HG03439 (cell line): Measurements from ENCODE around the gene RPL7A.
"Not testable (repeated sequence)": the region's sequence is repeated elsewhere in the genome, so short reads cannot be mapped to it uniquely, and the experiment has no call there.

Source experiments
- ATAC-seq: cut with Tn5 transposase; IDR thresholded peaks from one replicate; pipeline ENCODE4 v1.9.1; 2021; ENCODE audit warnings: mild to moderate bottlenecking, moderate library complexity; ENCODE audit not compliant: unreplicated experiment

Gene RPL7A

DNA sequence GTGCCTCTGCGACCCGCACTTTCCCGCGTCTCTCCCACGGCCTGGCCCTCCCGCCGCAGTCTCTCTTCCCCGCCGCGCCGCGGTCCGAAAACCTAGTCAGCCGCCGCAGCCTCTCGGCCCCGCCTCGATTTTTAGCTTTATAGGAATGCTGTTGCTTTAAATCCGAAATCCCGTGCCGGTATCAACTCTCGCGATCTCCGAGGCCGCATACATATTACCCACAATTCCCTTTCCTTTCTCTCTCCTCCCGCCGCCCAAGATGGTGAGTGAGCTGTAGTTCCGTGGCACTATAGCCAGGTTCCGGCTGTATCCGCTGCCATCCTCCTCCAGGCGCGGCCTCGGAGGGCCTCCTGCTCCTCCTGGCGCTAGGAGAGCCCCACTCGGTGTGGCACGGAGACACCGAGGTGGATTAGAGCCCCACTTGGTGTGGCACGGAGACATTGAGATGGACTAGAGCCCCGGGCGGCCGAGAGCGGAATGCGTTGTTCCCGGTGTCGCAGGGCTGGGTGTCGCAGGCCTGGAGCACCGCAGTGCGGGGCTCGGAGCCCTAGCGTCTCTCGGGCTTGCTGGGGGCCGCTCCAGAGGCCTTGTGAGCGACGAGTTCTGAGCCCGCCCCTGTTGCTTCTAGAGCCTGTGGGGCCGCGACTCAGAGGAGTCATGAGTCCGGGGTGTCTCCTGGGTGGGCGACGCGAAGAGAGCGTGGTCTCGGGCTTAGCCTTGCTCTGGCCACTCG is at the start of gene RPL7A, which contains the start of gene MED22:
Gene RPL7A (plus strand): TSS at position 234 of the 733 bp plus-strand sequence. CDS start 26 bp downstream, at position 260.
Gene MED22 (minus strand): TSS at position 147 of the 733 bp plus-strand sequence. CDS start 1,469 bp downstream, outside the sequence.
- peak; percentile 79 for ATAC-seq

DNA sequence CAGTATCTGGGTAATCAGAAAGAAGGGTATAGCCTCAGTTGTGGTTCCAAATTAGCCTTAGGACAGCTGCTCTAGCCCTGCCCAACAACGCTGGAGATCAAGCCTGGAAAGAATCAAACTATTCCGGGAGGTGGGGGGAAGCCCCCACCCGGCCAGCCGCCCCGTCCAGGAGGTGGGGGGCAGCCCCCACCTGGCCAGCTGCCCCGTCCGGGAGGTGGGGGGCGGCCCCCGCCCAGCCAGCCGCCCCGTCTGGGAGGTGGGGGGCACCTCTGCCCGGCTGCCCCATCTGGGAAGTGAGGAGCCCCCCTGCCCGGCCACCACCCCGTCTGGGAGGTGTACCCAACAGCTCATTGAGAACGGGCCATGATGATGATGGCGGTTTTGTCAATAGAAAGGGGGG is 48.0 kb upstream of the RPL7A start:
- not testable (repeated sequence) for ATAC-seq

DNA sequence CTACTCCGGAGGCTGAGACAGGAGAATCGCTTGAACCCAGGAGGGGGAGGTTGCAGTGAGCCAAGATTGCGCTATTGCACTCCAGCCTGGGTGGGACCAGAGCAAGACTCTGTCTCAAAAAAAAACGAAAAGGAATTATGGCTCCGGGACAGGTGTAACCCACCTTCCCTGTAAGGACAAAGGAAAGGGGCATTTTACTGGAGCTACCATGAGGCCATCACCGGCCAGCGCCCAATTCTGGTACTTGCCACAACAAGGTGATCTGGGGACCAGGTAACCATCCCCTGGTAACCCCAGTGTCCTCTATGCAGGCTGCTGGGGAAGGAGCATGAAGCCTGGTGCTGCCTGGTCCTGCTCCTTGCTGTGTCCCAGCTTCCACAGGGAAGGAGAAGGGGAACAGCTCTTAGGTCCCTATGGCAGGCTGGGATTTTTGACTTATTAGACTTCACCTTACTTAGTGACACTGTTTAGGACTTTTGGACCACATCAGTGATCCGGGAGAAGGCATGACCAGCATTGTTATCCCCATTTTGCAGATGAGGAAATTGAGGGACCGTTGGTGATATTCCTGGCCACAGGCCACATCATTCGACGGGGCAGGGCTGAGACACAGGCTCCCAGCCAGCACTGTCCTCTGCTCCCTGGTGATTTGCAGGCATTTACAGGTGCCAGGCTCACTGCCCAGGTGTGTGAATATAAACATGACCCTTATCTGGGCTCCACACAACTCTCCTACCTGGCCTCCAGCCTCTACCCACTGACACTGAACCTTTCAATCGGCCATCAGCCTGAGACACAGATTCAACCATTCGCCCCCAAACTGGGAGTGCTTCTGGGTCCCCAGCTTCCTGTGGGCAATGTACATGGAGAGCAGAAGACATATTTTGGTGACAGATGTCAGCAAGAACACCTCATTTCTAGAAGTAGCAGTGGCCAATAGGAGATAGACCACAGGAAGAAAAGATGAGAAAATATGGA is 46.5 kb upstream of the RPL7A start:
- ATAC-seq = no peak

- ATAC-seq = no peak
These were observed 44.5 kb upstream of the RPL7A start for GRCh38 chr9:133303266-133304157.

DNA sequence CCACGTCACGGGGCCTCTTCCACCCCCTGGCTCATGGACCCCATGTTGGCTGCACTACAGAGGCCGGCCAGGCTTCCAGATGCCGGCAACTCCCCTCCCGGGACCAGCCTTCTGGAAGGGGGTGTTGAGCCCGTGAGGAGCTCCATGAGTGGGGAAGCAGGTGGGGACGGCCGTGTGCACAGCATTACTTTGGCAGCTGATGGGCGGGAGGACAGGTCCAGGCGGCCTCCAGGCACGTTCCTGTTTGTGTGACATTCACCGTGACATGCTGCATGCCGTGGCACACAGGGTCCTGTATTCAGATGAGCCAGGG is 43.9 kb upstream of the RPL7A start:
- ATAC-seq = no peak

GRCh38 chr9:133304477-133305377 is 43.3 kb upstream of the RPL7A start:
- ATAC-seq = no peak

GRCh38 chr9:133305731-133306130 is 42.3 kb upstream of the RPL7A start:
- ATAC-seq = no peak

DNA sequence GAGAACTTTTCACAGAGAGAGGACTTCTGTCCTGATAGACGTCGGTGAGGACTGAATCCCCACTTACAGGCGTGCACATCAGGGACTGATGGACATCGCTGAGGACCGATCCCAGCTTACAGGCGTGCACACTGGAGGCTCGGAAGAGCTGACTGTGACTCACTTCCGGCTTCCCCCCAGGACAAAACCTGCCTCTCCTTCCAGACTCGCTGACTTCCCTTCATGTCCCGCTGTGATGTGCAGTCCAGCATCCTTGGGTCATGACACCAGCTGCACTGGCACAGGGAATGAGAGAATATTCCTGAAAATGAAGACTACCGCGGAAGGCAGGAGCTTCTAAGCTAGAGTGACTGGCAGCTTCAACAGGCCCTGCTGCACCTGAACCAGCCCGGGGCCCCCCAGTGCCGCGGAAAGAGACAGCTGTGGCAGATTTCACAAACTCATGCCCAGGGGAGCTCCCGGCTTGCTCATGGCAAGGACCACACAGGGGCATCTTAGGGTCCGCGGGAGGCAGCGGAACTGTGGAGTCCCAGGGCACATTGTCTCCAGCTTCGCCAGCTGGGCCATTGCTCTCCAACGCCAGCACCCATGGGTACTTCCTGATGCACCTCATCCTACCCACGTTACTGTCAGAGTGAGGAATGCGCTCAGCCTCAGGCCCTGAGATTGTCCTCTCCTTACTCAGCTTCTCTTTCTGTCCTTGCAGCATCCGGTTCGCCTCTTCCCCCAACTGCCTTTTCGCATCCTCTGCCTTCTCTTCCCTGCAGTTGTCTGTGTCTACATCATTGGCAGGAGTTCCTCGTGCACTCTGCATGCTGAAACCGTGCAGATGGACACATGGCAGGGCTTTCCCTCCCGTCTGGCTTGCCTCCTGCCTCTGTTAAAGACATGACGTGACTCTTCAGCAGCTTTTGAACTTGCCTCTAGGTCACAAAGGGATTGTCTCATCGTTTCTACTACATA is 41.5 kb upstream of the RPL7A start:
- no peak for ATAC-seq

DNA sequence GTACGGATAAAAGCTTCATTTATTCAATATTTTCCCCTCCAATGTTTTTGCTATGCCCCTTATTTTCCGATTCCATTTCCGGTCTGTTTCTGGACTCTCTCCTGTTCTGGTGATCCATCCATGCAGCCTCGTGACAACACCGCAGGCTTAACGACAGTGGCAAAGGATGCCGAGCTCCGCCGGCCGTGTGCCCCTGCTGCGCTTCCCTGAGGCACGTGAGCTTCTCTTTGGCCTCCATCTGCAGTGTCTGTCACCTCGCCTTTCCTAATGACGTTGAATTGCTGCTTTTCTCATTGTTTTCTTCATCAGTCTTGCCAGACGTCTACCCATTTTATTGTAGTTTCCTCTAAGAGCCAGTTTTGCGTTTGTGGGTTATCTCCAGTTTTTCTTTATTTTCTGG is 40.7 kb upstream of the RPL7A start:
- no peak for ATAC-seq

- no peak for ATAC-seq
These were observed 38.4 kb upstream of the RPL7A start for GRCh38 chr9:133309608-133310007.

- ATAC-seq = no peak
These were observed 32.0 kb upstream of the RPL7A start for GRCh38 chr9:133315997-133316396.

- not testable (repeated sequence) for ATAC-seq
These were observed 30.5 kb upstream of the RPL7A start for GRCh38 chr9:133317551-133317950.

- ATAC-seq = no peak
These were observed 27.6 kb upstream of the RPL7A start for GRCh38 chr9:133320421-133320881.

DNA sequence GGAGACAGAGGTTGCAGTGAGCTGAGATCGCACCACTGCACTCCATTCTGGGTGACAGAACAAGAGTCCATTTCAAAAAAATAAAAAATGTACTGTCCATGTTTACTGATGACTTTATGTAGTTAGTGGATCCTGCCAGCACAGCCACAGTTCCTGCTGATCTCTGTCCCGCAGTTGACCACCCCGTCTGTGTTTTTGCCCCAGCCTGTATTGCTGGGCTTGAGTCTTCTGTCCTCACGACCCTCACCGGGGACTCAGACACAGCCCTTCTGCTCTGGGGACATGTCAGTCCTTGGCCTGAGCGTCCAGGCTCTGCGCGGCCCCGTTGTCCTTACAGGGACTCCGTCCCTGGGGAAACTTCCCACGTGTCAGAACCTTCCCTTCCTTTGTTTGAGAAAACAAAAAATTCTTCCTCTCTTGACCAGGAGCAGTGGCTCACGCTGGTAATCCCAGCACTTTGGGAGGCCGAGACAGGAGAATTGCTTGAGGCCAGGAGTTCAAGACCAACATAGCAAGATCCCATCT is 26.5 kb upstream of the RPL7A start:
- no peak for ATAC-seq

GRCh38 chr9:133322701-133323100 is 25.3 kb upstream of the RPL7A start:
- ATAC-seq = no peak

DNA sequence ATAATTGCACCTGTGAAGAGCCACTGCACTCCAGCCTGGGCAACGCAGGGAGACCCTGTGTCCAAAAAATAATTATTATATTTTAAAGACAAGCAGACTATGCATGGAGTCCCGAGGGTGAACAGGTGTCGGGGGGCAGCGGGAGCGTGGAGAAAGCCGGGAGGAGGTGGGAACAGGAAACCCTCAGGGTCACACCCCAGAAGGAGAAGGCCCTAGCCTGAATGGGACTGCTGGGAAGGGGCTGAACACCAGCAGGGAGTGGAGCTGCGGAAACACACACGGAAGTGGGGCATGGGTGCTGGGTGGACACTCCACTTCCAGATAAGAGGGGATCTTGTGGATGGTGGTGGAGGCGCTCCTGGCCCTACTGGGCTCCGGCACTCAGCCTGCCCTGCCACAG is 24.8 kb upstream of the RPL7A start:
- no peak for ATAC-seq

GRCh38 chr9:133323991-133324703 is 23.9 kb upstream of the RPL7A start:
- no peak for ATAC-seq

GRCh38 chr9:133327021-133327420 is 21.0 kb upstream of the RPL7A start:
- not testable (repeated sequence) for ATAC-seq
